Panc1 (cell line): Measurements from ENCODE around the gene ALDH4A1.

Experiments used
- CTCF ChIP-seq: fragments of 450-650 bp; IDR thresholded peaks from 2 replicates; pipeline ENCODE4 v1.5.1; 2017; ENCODE audit warnings: mild to moderate bottlenecking
- POLR2AphosphoS5 ChIP-seq: IDR thresholded peaks from 2 replicates; pipeline ENCODE4 v1.6.1; 2012; ENCODE audit warnings: mild to moderate bottlenecking, low read depth, low read length, moderate library complexity
- REST ChIP-seq, 2 experiments: IDR thresholded peaks; 2 replicates each; pipeline ENCODE4 v1.6.1; 2011 to 2012; ENCODE audit warnings: low read depth in 2 of 2, control low read depth in 1 of 2, low read length in 1 of 2, mild to moderate bottlenecking in 1 of 2, moderate library complexity in 1 of 2; ENCODE audit not compliant: insufficient read depth in 1 of 2
- TCF7L2 ChIP-seq: IDR thresholded peaks from 2 replicates; pipeline ENCODE4 v1.6.1; 2011; ENCODE audit warnings: mild to moderate bottlenecking, low read depth, low read length, inconsistent platforms

- TF ChIP-seq CTCF = no peak
- TF ChIP-seq POLR2AphosphoS5 = no peak
- TF ChIP-seq TCF7L2 = no peak
- TF ChIP-seq REST (IDR thresholded peaks at IDR 0.05; ENCODE audit: insufficient read depth in 1 of 2, low read depth in 2 of 2, low read length in 1 of 2) = no peak
Measured at GRCh38 chr1:18840145-18840544, 62.2 kb downstream of the ALDH4A1 start.
